ENCODE measurements around the gene CSRP2. TPM values are rescaled to one million over a fixed set of nuclear protein-coding genes. Genes with fewer than 3 reads are reported as not detected.

Gene CSRP2
- total RNA-seq, 1 experiment from 2014 or later, result 7.8 TPM

- TF ChIP-seq TCF7L2 (IDR thresholded peaks at IDR 0.05; ENCODE audit: low read depth, low read length), result no peak
- intact Hi-C loops (cut with micrococcal nuclease; ENCODE audit: unreplicated experiment), result no loop called here
- no peaks in the 10 kb centered on the region; the same call in 1 of the 2 replicates for H3K27me3 ChIP-seq (ENCODE audit: control insufficient read depth, insufficient read depth, low read length)
- CTCF ChIA-PET, result no interaction called here
- no peaks in the 10 kb centered on the region for H3K36me3 ChIP-seq (ENCODE audit: control insufficient read depth, insufficient read depth, low read length)
- no peak; the same call in 1 of the 2 replicates for ATAC-seq
- in situ Hi-C loops (cut with HindIII; ENCODE audit: low pct_unique_long_range_greater_than_20kb, low sequenced_read_pairs), result no loop called here
- DNase-seq (ENCODE audit: low read depth, low spot score), result no peak
- no peaks in the 10 kb centered on the region for H3K4me1 ChIP-seq (ENCODE audit: control insufficient read depth, insufficient read depth, low read length)
- POLR2A ChIA-PET, result no interaction called here
- BruUV-seq (replicated peaks), result no TSS peak
- H3K4me3 ChIP-seq (ENCODE audit: low read depth in 2 of 2, low read length in 2 of 2), result no peak overlapping the region
- peaks cover 8% of the 10 kb centered on the region for H3K9me3 ChIP-seq (ENCODE audit: control insufficient read depth, insufficient read depth, low read depth, low read length)
- H3K27ac ChIP-seq (ENCODE audit: low read length), result no peak overlapping the region
Observed at GRCh38 chr12:76896274-76896673, 17.5 kb upstream of the CSRP2 start.

DNA sequence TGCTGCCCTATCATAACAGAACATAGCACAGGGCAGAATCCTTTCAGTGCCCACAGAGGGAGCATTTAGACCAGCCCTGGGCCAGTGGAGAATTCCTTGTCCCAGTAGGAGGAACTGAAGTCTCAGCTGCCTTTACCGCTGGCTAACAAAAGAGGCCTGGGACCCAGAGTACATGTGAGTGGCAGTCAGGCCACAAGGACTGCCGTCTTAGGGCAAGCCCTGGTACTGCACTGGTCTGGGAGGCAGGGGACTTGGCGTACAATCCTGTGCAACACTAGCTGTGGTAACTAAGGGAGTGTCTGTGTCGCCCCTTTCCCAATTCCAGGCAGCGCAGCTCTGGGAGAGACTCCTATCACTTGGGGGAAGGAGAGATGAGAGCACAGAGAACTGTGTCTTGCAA lies 17.0 kb upstream of the CSRP2 start:
- Histone ChIP-seq H3K4me1 (ENCODE audit: control insufficient read depth, insufficient read depth, low read length) (no peaks in the 10 kb centered on the region), H3K4me3 (ENCODE audit: low read depth in 2 of 2, low read length in 2 of 2) (no peak overlapping the region), H3K36me3 (ENCODE audit: control insufficient read depth, insufficient read depth, low read length) (no peaks in the 10 kb centered on the region), H3K9me3 (ENCODE audit: control insufficient read depth, insufficient read depth, low read depth, low read length) (peaks cover 8% of the 10 kb centered on the region), H3K27ac (ENCODE audit: low read length) (no peak overlapping the region), H3K27me3 (ENCODE audit: control insufficient read depth, insufficient read depth, low read length) (no peaks in the 10 kb centered on the region; the same call in 1 of the 2 replicates)
- in situ Hi-C loops (cut with HindIII; ENCODE audit: low pct_unique_long_range_greater_than_20kb, low sequenced_read_pairs) (no loop called here), intact Hi-C loops (cut with micrococcal nuclease; ENCODE audit: unreplicated experiment) (no loop called here)
- ChIA-PET CTCF (no interaction called here), POLR2A (no interaction called here)
- TF ChIP-seq, protein P1, sequence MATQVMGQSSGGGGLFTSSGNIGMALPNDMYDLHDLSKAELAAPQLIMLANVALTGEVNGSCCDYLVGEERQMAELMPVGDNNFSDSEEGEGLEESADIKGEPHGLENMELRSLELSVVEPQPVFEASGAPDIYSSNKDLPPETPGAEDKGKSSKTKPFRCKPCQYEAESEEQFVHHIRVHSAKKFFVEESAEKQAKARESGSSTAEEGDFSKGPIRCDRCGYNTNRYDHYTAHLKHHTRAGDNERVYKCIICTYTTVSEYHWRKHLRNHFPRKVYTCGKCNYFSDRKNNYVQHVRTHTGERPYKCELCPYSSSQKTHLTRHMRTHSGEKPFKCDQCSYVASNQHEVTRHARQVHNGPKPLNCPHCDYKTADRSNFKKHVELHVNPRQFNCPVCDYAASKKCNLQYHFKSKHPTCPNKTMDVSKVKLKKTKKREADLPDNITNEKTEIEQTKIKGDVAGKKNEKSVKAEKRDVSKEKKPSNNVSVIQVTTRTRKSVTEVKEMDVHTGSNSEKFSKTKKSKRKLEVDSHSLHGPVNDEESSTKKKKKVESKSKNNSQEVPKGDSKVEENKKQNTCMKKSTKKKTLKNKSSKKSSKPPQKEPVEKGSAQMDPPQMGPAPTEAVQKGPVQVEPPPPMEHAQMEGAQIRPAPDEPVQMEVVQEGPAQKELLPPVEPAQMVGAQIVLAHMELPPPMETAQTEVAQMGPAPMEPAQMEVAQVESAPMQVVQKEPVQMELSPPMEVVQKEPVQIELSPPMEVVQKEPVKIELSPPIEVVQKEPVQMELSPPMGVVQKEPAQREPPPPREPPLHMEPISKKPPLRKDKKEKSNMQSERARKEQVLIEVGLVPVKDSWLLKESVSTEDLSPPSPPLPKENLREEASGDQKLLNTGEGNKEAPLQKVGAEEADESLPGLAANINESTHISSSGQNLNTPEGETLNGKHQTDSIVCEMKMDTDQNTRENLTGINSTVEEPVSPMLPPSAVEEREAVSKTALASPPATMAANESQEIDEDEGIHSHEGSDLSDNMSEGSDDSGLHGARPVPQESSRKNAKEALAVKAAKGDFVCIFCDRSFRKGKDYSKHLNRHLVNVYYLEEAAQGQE (IDR thresholded peaks at IDR 0.05; ENCODE audit: insufficient read depth in 1 of 2, low read depth in 2 of 2, low read length in 1 of 2), result no peak
- no peak for TF ChIP-seq TCF7L2 (IDR thresholded peaks at IDR 0.05; ENCODE audit: low read depth, low read length)
- TF ChIP-seq, protein P2, sequence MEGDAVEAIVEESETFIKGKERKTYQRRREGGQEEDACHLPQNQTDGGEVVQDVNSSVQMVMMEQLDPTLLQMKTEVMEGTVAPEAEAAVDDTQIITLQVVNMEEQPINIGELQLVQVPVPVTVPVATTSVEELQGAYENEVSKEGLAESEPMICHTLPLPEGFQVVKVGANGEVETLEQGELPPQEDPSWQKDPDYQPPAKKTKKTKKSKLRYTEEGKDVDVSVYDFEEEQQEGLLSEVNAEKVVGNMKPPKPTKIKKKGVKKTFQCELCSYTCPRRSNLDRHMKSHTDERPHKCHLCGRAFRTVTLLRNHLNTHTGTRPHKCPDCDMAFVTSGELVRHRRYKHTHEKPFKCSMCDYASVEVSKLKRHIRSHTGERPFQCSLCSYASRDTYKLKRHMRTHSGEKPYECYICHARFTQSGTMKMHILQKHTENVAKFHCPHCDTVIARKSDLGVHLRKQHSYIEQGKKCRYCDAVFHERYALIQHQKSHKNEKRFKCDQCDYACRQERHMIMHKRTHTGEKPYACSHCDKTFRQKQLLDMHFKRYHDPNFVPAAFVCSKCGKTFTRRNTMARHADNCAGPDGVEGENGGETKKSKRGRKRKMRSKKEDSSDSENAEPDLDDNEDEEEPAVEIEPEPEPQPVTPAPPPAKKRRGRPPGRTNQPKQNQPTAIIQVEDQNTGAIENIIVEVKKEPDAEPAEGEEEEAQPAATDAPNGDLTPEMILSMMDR (IDR thresholded peaks at IDR 0.05), result no peak
- TF ChIP-seq POLR2AphosphoS5 (IDR thresholded peaks at IDR 0.05; ENCODE audit: low read depth, low read length), result no peak
- TF ChIP-seq SIN3A (IDR thresholded peaks at IDR 0.05; ENCODE audit: borderline replicate concordance, insufficient read depth, low read depth, low read length), result no peak
- ATAC-seq, result no peak; the same call in 1 of the 2 replicates
- no peak for DNase-seq (ENCODE audit: low read depth, low spot score)
- BruUV-seq (replicated peaks), result no TSS peak

DNA sequence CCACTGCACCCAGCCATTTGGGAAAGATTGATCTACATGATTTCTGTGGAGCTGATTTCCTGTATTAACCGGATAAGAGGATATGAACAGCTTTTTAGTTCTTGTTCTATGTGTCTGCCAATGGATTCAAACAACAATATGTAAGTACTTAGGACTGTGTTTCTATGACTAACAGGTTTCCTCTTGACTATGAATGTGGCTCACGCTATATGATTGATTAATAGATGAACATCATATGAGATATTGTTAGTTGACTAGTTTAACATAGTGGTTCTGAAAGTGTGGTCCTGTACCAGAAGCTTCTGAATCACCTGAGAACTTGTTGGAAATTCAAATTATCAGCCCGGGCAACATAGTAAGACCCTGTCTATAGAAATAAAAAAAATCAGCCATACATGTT lies 12.8 kb upstream of the CSRP2 start:
- TF ChIP-seq, protein P1 (IDR thresholded peaks at IDR 0.05; ENCODE audit: insufficient read depth in 1 of 2, low read depth in 2 of 2, low read length in 1 of 2), result no peak
- TF ChIP-seq, protein P2 (IDR thresholded peaks at IDR 0.05), result no peak
- TF ChIP-seq SIN3A (IDR thresholded peaks at IDR 0.05; ENCODE audit: borderline replicate concordance, insufficient read depth, low read depth, low read length), result no peak
- no peak for ATAC-seq
- in situ Hi-C loops (cut with HindIII; ENCODE audit: low pct_unique_long_range_greater_than_20kb, low sequenced_read_pairs), result no loop called here
- intact Hi-C loops (cut with micrococcal nuclease; ENCODE audit: unreplicated experiment), result no loop called here
- peaks cover 10% of the 10 kb centered on the region; the same call in 1 of the 2 replicates for H3K27me3 ChIP-seq (ENCODE audit: control insufficient read depth, insufficient read depth, low read length)
- no peaks in the 10 kb centered on the region for H3K4me1 ChIP-seq (ENCODE audit: control insufficient read depth, insufficient read depth, low read length)
- no peak overlapping the region for H3K27ac ChIP-seq (ENCODE audit: low read length)
- ChIA-PET POLR2A (no interaction called here), CTCF (no interaction called here)
- H3K4me3 ChIP-seq (ENCODE audit: low read depth in 2 of 2, low read length in 2 of 2), result no peak overlapping the region
- H3K36me3 ChIP-seq (ENCODE audit: control insufficient read depth, insufficient read depth, low read length), result no peaks in the 10 kb centered on the region
- DNase-seq (ENCODE audit: low read depth, low spot score), result no peak
- BruUV-seq (replicated peaks), result no TSS peak
- H3K9me3 ChIP-seq (ENCODE audit: control insufficient read depth, insufficient read depth, low read depth, low read length), result peaks cover 8% of the 10 kb centered on the region

Measured in Panc1 (cell line).